GM21529 (cell line): Measurements from ENCODE around the gene PBLD.
"Not testable (repeated sequence)": the region's sequence is repeated elsewhere in the genome, so short reads cannot be mapped to it uniquely, and the experiment has no call there.

ENCODE experiments used
- ATAC-seq: cut with Tn5 transposase; IDR thresholded peaks from one replicate; pipeline ENCODE4 v1.9.1; 2021; ENCODE audit not compliant: unreplicated experiment

Gene PBLD

GRCh38 chr10:68331455-68332258, 1.1 kb downstream of the PBLD start, which contains the start of gene HNRNPH3:
TSS of gene HNRNPH3 (plus strand) at chr10:68332064. CDS start at chr10:68337222, 5,158 bp downstream.
- ATAC-seq, result peak; percentile 78

GRCh38 chr10:68330852-68331454, 1.8 kb downstream of the PBLD start:
- no peak for ATAC-seq

- no peak for ATAC-seq
Observed at GRCh38 chr10:68329506-68329861, 3.2 kb downstream of the PBLD start.

GRCh38 chr10:68327889-68328786, 4.6 kb downstream of the PBLD start:
- no peak for ATAC-seq

GRCh38 chr10:68324396-68324795, 8.3 kb downstream of the PBLD start:
- ATAC-seq, result not testable (repeated sequence)

- ATAC-seq, result no peak
Observed at GRCh38 chr10:68318331-68319059, 14.2 kb downstream of the PBLD start.

GRCh38 chr10:68315582-68315981, 17.1 kb downstream of the PBLD start:
- ATAC-seq, result no peak

- not testable (repeated sequence) for ATAC-seq
Observed at GRCh38 chr10:68314930-68315329, 17.8 kb downstream of the PBLD start.

- no peak for ATAC-seq
Observed at GRCh38 chr10:68310531-68310930, 22.2 kb downstream of the PBLD start.

- no peak for ATAC-seq
Observed at GRCh38 chr10:68305854-68306253, 26.9 kb downstream of the PBLD start.

GRCh38 chr10:68303849-68304412, 28.8 kb downstream of the PBLD start:
- no peak for ATAC-seq

- ATAC-seq, result no peak
Observed at GRCh38 chr10:68302871-68303270, 29.9 kb downstream of the PBLD start.

GRCh38 chr10:68302503-68302823, 30.3 kb downstream of the PBLD start:
- ATAC-seq, result no peak

GRCh38 chr10:68301790-68302502, 30.8 kb downstream of the PBLD start:
- peak; percentile 77 for ATAC-seq

GRCh38 chr10:68301301-68301700, 31.4 kb downstream of the PBLD start:
- no peak for ATAC-seq

GRCh38 chr10:68296843-68297663, 35.7 kb downstream of the PBLD start:
- ATAC-seq, result no peak

- no peak for ATAC-seq
Observed at GRCh38 chr10:68290736-68291135, 42.0 kb downstream of the PBLD start.

GRCh38 chr10:68288717-68289116, 44.0 kb downstream of the PBLD start:
- ATAC-seq, result no peak
